AG10803 (cell line): ENCODE results near the gene PGF.

ENCODE experiments used
- DNase-seq: peaks from one replicate; pipeline ENCODE4 v3.0.0; 2010; ENCODE audit warnings: low read depth
- H3K4me3 ChIP-seq: 2 replicates; pipeline ENCODE4 v1.5.1; 2011; ENCODE audit warnings: mild to moderate bottlenecking, low read length, control low read depth
- CTCF ChIP-seq: conservative IDR thresholded peaks from 2 replicates; pipeline ENCODE4 v1.5.1; 2011; ENCODE audit warnings: mild to moderate bottlenecking, low read length, control low read depth, inconsistent platforms

PGF gene

GRCh38 chr14:74912111-74912510 lies 43.3 kb downstream of the PGF start:
- H3K4me3 ChIP-seq = no peak overlapping the region
- no peak for DNase-seq
- TF ChIP-seq CTCF = no peak

- TF ChIP-seq CTCF = no peak
- DNase-seq = no peak
- no peak overlapping the region for H3K4me3 ChIP-seq
These were observed 43.7 kb downstream of the PGF start for GRCh38 chr14:74911704-74912103.

- no peak for DNase-seq
- H3K4me3 ChIP-seq = no peak overlapping the region
- no peak for TF ChIP-seq CTCF
These were observed 44.2 kb downstream of the PGF start for GRCh38 chr14:74911221-74911620.

- no peak overlapping the region for H3K4me3 ChIP-seq
- TF ChIP-seq CTCF = no peak
- no peak for DNase-seq
These were observed 44.8 kb downstream of the PGF start for GRCh38 chr14:74910556-74910955.

- H3K4me3 ChIP-seq = no peak overlapping the region
- DNase-seq = no peak
- no peak for TF ChIP-seq CTCF
These were observed 45.5 kb downstream of the PGF start for GRCh38 chr14:74909911-74910310.

- H3K4me3 ChIP-seq = no peak overlapping the region
- no peak for TF ChIP-seq CTCF
- DNase-seq = no peak
These were observed 45.9 kb downstream of the PGF start for GRCh38 chr14:74909501-74909900.

- TF ChIP-seq CTCF = no peak
- DNase-seq = no peak
- no peak overlapping the region for H3K4me3 ChIP-seq
These were observed 46.5 kb downstream of the PGF start for GRCh38 chr14:74908861-74909341.
